Chondrocyte (in vitro differentiated cells): ENCODE results near the gene TAPBP. TPM values are rescaled to one million over a fixed set of nuclear protein-coding genes. Genes with fewer than 3 reads are reported as not detected.
"Not testable (repeated sequence)": the region's sequence is repeated elsewhere in the genome, so short reads cannot be mapped to it uniquely, and the experiment has no call there.

Experiments used
- DNase-seq: peaks from one replicate; pipeline ENCODE4 v3.0.0; 2021; ENCODE audit warnings: mixed read lengths, low spot score
- H3K27ac Mint-ChIP-seq: one replicate; pipeline ENCODE4 v1.8.0; 2021; ENCODE audit warnings: mild to moderate bottlenecking, moderate library complexity, mixed read lengths; ENCODE audit not compliant: unreplicated experiment
- H3K27me3 Mint-ChIP-seq: 2 replicates; pipeline ENCODE4 v1.8.0; 2021; ENCODE audit warnings: low read depth, mixed read lengths
- H3K36me3 Mint-ChIP-seq: 2 replicates; pipeline ENCODE4 v1.8.0; 2021; ENCODE audit warnings: low read depth, mixed read lengths
- H3K4me1 Mint-ChIP-seq: 2 replicates; pipeline ENCODE4 v1.8.0; 2021; ENCODE audit warnings: low read depth, mild to moderate bottlenecking, mixed read lengths
- H3K4me3 Mint-ChIP-seq: one replicate; pipeline ENCODE4 v1.8.0; 2021; ENCODE audit warnings: mild to moderate bottlenecking, moderate library complexity, mixed read lengths; ENCODE audit not compliant: unreplicated experiment
- H3K9me3 Mint-ChIP-seq: 2 replicates; pipeline ENCODE4 v1.8.0; 2021; ENCODE audit warnings: low read depth, mixed read lengths
- total RNA-seq: library from RNA; stranded (reverse); gene quantifications from 3 replicates; pipeline ENCODE4 v1.2.1, GENCODE V29; 2021
- TF ChIP-seq, protein P1 (sequence below): fragments of 200-600 bp; sonication (generic); IDR thresholded peaks from 2 replicates; pipeline ENCODE4 v1.5.0; 2021; ENCODE audit warnings: antibody characterized with exemption, mild to moderate bottlenecking, moderate library complexity

The TAPBP gene
- total RNA-seq, 1 donor from 2014 or later = 86.2 TPM

DNA sequence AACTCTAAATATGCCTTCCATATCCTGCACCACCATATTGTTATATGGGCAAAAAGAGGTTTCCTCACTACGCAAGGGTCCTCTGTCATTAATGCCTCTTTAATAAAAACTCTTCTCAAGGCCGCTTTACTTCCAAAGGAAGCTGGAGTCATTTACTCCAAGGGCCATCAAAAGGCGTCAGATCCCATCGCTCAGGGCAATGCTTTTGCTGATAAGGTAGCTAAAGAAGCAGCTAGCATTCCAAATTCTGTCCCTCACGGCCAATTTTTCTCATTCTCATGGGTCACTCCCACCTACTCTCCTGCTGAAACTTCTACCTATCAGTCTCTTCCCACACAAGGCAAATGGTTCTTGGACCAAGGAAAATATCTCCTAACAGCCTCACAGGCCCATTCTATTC lies 33.9 kb upstream of the TAPBP start:
- DNase-seq = no peak
- peaks cover 6% of the 10 kb centered on the region for H3K4me1 Mint-ChIP-seq
- no peaks in the 10 kb centered on the region for H3K36me3 Mint-ChIP-seq
- no peaks in the 10 kb centered on the region for H3K9me3 Mint-ChIP-seq
- no peak overlapping the region for H3K4me3 Mint-ChIP-seq
- TF ChIP-seq, protein P1, sequence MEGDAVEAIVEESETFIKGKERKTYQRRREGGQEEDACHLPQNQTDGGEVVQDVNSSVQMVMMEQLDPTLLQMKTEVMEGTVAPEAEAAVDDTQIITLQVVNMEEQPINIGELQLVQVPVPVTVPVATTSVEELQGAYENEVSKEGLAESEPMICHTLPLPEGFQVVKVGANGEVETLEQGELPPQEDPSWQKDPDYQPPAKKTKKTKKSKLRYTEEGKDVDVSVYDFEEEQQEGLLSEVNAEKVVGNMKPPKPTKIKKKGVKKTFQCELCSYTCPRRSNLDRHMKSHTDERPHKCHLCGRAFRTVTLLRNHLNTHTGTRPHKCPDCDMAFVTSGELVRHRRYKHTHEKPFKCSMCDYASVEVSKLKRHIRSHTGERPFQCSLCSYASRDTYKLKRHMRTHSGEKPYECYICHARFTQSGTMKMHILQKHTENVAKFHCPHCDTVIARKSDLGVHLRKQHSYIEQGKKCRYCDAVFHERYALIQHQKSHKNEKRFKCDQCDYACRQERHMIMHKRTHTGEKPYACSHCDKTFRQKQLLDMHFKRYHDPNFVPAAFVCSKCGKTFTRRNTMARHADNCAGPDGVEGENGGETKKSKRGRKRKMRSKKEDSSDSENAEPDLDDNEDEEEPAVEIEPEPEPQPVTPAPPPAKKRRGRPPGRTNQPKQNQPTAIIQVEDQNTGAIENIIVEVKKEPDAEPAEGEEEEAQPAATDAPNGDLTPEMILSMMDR = no peak
- no peak overlapping the region for H3K27ac Mint-ChIP-seq
- peaks cover 10% of the 10 kb centered on the region for H3K27me3 Mint-ChIP-seq

DNA sequence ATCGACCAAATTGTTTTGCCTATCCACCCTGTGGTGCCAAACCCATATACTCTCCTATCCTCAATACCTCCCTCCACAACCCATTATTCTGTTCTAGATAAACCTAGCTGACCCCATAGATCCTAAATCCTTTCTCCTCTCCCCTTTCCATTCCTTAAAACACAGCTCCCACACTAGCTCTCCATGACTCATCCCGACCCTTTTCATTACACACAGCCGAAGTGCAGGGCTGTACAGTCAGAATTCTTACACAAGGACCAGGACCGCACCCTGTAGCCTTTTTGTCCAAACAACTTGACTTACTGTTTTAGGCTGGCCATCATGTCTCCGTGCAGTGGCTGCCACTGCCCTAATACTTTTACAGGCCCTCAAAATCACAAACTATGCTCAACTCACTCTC lies 33.1 kb upstream of the TAPBP start:
- not testable (repeated sequence) for H3K4me1 Mint-ChIP-seq, H3K36me3 Mint-ChIP-seq

DNA sequence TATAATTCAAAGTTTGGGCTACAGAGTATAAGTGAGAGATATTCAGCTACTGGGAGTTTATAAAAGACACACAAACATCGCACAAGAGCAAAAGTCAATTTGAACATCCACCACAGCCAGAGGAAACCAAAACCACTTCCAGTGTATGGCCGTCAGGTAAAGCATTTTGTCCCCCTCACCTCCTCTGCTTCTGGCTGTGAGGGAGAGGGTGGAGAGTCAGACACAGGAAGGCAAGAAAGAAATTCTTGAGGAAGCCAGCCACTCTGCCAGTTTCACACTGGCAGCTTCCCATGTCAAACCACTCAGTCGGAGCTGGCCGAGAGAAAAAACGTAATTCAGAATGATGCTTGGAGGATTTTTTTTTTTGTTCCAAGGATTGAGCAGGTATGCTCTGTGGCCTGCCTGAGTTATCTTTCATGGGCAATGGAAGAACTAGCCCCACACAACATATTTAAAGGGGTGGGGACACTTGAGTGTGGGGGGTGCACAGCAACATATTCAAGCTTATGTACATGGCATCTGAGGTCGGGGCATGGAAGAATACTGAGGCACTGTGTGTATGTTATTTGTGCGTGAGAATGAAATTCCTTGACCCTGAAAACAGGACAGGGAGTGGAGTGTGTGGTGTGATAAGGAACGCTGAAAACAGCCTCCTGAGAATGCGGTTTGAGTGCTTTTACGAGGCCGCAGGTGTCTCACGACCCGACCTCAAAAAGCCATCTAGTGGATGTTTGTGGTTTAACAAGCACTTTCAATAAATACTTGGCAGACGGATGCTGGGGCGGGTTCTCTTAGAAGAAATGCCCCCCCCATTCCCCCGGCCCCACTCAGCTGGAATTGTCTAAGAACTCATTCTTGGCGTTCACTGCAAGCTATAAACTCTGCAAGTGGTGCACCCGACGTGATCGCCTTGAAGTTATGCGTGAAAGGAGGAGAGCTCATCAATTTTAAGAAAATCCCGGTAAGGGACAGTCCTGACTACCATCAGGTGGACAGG lies 31.1 kb upstream of the TAPBP start:
- Mint-ChIP-seq H3K27ac (no peak overlapping the region), H3K4me1 (peaks cover 6% of the 10 kb centered on the region), H3K27me3 (peaks cover 5% of the 10 kb centered on the region), H3K36me3 (no peaks in the 10 kb centered on the region), H3K4me3 (no peak overlapping the region), H3K9me3 (no peaks in the 10 kb centered on the region)
- no peak for DNase-seq
- TF ChIP-seq, protein P1 = peak; percentile 81

More for the DNA sequence above, 33.1 kb upstream of the TAPBP start:
- not testable (repeated sequence) for H3K27ac Mint-ChIP-seq, H3K4me3 Mint-ChIP-seq, H3K27me3 Mint-ChIP-seq, H3K9me3 Mint-ChIP-seq, DNase-seq

DNA sequence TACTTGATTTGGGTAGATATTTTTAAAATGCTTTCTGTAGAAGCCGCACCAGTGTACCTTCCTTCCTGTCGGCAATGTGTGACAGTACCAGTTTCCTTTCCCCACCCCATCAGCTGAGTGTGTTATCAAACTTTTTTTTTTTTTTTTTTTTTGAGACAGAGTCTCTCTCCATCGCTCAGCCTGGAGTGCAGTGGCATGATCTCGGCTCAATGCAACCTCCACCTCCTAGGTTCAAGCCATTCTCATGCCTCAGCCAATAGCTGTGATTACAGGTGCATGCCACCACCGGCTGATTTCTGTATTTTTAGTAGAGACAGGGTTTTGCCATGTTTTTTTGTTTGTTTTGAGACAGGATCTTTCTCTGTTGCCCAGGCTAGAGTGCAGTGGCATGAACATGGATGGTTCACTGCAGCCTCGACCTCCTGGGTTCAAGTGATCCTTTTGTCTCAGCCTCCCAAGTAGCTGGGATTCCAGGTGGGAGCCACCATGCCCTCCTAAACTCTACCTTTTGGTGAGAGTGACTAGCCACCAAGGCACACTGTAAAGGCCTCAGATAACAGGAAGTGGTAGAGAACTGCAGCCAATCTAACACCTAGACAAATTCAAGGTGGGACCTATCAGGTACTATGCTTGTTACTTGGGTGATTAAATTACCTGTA lies 30.2 kb upstream of the TAPBP start:
- H3K9me3 Mint-ChIP-seq = no peaks in the 10 kb centered on the region
- TF ChIP-seq, protein P1 = no peak
- no peaks in the 10 kb centered on the region for H3K36me3 Mint-ChIP-seq
- peaks cover 9% of the 10 kb centered on the region for H3K27me3 Mint-ChIP-seq
- no peak for DNase-seq
- peaks cover 6% of the 10 kb centered on the region for H3K4me1 Mint-ChIP-seq
- no peak overlapping the region for H3K4me3 Mint-ChIP-seq
- H3K27ac Mint-ChIP-seq = no peak overlapping the region

DNA sequence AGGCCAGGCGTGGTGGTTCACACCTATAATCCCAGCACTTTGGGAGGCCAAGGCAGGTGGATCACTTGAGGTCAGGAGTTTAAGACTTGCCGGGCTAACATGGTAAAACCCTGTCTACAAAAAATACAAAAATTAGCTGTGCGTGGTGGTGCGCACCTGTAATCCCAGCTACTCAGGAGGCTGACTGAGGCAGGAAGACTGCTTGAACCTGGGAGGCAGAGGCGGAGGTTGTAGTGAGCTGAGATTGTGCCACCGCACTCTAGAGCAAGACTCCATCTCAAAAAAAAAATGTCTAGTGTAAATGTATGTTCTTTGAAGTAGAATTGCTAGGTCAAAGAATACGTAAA lies 29.7 kb upstream of the TAPBP start:
- H3K36me3 Mint-ChIP-seq, H3K27me3 Mint-ChIP-seq, H3K27ac Mint-ChIP-seq, H3K4me1 Mint-ChIP-seq, DNase-seq, H3K9me3 Mint-ChIP-seq, H3K4me3 Mint-ChIP-seq: not testable (repeated sequence)

DNA sequence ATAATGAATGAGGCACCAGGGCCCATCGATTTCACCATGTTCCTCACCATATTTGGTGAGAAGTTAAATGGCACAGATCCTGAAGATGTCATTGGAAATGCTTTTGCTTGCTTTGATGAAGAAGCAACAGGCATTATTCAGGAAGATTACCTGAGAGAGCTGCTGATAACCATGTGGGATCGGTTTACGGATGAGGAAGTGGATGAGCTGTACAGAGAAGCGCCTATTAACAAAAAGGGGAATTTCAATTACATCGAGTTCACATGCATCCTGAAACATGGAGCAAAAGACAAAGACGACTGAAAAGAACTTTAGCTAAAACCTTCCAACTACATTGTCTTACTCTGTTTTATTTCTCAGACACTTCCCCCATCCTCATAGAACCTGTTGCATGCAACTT lies 25.3 kb upstream of the TAPBP start:
- Mint-ChIP-seq H3K36me3 (no peaks in the 10 kb centered on the region), H3K27me3 (peaks cover 4% of the 10 kb centered on the region), H3K4me1 (no peaks in the 10 kb centered on the region), H3K4me3 (no peak overlapping the region), H3K9me3 (no peaks in the 10 kb centered on the region), H3K27ac (no peak overlapping the region)
- no peak for DNase-seq
- TF ChIP-seq, protein P1 = no peak
